Stimulated activated CD8-positive, alpha-beta memory T cell treated with anti-CD3 and anti-CD28 coated beads, Interleukin-4, amount 100 ng/mL, for 48 hours (primary cell): ENCODE results near the gene NUAK1.
"Not testable (repeated sequence)": the region's sequence is repeated elsewhere in the genome, so short reads cannot be mapped to it uniquely, and the experiment has no call there.

ENCODE experiments used
- DNase-seq: peaks from one replicate; pipeline ENCODE4 v3.0.0-alpha.2; 2020

Gene NUAK1

DNA sequence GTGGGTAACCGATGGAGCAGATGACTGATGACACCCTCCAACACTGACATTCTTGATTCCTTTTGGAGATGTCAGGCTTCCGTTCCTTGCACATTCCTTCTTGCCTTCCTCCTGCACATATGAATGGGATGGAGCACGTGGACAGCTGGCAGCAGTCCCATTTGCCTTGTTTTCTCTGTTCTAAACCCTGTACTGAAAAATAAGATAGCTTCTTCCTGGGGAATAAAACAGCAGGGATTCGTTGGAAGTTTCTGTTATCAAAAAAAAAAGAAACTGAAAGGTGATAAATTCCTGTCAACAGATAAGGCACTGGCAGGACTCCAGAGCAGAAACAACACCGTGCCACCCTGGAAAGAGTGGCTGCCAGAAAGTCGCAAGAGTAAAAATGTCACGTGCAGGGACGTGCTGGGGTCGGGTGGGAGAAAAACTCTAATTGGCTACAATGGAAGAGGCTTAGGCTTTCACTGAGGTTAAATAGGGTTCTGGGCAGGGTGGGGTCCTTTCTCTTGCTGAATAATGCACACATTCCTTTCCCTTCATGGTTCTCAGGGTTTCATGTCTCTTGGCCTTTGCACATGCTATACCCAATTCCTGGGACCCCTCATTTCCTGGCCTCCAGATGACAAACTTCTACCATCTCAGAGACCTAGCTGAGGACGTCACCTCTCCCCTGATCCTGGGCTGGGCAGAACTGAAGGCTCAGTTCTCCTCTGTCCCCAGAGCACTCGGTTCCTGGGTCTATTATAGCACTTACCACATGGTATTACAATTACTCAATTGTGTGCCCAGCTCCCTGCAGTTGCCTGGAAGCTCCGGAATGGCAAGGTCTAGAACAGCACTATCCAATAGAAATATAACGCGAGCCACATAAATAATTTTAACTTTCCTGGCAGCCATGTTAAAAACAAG is 7.0 kb upstream of the NUAK1 start:
- DNase-seq = no peak

DNA sequence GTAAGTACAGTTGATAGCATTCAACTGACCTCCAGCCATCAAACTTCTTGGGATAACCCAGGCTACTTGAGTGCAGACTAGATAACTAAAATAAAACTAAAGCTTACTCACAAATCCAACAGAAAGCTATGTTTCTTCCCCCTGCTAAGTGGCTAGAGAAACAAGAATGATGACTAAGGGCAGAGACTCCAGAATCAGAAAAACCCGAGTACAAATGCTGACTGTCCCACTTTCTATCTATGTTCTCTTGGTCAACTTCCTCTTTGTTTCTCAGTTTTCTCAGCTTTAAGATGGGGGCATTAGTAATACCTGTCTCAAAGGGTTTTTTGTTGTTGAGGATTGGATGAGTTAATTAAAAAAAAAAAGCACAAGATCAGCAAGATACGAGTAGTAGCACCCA is 6.1 kb upstream of the NUAK1 start:
- no peak for DNase-seq

DNA sequence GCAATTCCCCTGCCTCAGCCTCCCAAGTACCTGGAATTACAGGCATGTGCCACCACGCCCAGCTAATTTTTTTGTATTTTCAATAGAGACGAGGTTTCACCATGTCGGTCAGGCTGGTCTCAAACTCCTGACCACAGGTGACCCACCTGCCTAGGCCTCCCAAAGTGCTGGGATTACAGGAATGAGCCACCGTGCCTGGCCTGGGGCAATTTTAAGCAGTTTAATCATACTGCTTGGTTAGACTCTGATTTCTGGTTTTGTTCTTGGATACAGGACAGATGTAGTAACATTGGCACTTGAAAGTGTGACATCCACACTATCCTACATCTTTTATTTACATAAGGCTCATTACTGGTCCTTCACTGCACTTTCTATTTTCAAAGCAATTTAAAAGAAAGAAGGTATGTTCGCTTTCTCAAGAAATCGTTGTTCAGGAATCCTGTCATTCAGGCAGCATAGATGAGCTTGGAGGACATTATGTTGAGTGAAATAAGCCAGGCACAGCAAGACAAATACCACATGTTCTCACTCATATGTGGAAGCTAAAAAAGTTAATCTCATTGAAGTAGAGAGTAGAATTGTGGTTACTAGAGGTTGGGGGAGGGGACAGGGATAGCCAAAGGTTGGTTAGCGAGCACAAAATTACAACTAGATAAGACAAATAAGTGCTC is 4.0 kb upstream of the NUAK1 start:
- DNase-seq = no peak

DNA sequence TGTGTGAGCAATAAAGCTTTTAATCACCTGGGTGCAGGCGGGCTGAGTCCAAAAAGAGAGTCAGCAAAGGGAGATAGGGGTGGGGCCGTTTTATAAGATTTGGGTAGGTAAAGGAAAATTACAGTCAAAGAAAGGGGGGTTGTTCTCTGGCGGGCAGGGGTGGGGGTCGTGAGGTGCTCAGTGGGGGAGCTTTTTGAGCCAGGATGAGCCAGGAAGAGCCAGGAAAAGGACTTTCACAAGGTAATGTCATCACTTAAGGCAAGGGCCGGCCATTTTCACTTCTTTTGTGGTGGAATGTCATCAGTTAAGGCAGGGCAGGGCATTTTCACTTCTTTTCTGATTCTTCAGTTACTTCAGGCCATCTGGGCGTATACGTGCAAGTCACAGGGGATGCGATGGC is 3.2 kb upstream of the NUAK1 start:
- DNase-seq = not testable (repeated sequence)

DNA sequence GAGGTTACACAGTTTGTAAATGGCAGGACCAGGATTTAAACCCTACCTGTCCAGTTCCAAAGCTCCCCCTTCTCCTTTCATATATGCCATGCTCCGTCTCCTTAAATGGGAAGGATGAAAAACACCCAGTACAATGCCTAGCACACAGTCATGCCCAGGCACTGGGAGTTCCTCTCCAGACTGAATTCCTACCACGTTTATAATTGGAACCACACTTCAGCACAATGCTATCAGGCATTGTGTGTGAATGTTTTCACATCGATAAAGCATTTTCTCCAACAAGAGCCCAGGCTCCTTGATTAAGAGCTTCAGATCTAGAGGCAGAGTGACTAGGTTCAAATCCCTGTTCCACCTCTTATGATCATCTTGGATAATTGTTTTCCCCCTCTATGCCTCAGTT is 2.7 kb upstream of the NUAK1 start:
- DNase-seq = no peak

DNA sequence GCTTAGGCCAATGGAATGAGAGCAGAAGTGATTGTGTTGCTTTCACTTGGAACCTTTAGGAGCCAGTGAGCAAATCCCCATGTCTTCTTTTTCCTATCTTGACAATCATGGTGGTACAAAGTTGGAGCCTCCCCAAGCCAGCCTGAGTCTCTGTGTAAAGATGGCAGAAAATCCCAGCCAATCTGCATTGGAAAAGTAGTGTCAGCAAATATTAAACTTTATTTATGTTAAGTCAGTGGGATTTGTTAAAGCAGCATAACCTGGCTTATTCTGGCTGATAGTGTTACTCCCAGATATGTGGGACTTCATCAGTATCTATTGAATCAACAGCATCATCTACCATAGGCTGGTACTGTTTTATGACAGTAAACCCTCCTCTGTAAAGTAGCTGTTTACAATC is 2.2 kb upstream of the NUAK1 start:
- no peak for DNase-seq

DNA sequence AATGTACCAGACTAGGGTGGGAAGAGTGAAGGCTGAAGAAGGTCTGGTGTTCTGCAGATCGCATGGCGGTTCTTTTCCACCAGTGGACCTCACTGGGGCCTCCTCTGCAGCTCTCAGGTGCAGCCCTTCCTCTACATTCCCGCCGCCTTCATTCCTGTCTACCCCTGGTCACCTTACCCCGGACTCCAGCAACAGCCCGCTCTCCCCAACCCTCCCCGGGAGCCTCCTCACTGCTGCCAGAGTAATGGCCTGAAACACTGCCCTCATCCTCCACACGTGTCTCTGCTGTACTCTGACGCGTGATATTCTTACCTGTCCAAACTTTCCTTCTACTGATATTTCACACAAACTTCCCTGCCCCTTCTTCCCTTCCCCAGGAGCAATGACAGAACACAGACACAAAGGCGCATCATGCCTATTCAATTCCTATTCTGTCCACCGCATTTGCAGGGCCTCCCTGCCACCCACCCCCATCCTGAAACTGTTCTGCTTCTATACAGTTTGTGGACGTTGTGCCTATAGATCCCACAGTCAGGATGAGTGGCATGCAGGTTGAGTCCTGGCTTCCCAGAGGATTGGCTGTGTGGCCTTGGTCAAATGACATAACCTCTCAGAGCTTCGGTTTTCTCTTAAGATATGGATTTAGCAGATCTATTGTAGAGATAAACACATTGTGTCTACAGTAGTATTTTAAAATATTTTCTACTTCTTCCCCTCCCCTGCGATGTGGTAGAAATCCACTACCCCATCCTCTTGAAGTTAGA is 1.7 kb upstream of the NUAK1 start:
- DNase-seq = no peak

DNA sequence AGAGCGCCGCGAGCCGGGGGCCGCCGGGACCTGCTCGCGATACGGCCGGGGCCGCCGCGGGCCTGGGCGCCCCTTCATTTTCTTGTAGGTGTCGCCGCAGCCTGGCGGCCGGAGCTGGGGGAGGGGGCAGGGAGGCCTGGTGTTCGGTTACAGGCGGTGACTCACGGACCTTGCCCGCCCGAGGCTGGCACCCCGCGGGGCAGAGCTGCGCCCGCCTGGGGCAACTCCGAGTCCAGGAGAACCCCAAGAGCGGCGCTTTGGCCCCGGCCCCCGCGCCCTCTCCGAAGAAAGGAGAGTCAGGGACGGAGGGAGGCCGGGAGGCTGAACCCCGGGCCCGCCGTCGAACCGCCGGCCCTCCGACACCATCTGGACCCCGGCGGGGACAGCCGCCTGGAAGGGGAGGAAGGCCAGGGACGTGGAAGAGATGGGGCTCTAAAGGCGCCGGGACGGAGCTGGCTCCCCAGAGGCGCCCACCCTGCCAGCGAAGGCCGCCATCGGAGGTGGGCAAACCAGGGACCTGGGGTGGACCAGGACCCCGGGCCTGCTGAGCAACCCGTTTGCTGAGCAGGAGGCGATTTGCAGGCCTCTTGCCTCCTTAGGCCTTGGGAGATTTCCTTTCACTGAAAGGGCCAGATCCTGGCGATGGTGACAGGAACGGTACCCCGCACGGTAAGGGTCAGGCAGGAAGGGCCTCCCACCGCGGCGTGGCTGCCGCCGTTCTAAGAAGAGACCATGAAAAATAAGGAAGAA is 843 bp upstream of the NUAK1 start:
- DNase-seq = peak; percentile 48

DNA sequence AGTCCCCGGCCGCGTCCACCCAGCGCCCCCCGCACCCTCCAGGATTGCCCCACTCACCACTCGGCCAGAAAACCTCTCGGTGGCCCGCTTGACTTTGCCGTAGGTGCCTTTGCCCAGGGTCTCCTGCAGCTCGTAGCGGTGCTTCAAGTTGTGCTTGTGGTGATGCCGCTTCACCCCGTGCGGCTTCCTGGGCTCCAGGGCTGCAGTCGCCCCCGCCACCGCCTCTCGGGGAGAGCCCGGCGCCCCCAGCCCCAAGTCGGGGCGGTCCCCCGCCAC is 459 bp downstream of the NUAK1 start:
- DNase-seq = no peak

DNA sequence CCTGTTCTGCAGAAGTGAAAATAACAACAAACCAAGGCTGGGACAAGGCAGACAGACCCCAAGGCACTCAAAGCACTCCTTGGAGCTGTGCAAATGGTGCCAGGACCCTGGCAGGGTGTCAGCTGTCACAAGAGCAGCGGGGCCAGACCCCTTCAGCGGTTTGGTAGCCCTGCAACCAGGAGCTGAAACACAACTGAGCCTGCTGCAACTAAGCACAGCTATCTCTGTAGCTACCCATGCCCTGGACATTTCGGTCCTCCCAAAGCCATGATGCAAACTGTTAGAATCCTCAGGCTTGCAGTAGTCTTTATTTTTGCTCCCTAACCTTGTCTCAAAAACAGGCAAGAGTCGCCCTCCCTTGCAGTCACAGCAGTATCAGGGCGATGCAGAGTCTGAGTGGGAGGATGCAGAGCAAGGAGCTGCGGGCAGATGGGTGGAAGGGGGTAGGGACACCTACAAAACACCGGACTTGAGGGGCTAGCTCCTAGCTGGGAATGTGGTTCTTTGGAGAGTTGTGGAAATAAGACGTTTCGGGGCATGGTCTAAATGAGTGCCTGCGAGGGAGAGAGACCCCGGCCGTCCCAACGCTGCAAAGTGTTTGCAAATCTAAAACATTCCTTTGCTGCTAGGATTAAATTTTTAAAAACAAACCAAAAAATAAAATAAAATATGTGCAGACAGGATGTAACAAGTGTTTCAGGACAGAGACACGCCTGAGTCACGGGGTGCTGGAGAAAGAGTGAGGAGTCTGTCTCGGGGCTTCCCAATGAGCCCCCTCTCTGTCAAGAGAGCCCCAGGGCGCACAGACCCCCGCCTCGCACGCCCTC is 1.0 kb downstream of the NUAK1 start:
- no peak for DNase-seq

DNA sequence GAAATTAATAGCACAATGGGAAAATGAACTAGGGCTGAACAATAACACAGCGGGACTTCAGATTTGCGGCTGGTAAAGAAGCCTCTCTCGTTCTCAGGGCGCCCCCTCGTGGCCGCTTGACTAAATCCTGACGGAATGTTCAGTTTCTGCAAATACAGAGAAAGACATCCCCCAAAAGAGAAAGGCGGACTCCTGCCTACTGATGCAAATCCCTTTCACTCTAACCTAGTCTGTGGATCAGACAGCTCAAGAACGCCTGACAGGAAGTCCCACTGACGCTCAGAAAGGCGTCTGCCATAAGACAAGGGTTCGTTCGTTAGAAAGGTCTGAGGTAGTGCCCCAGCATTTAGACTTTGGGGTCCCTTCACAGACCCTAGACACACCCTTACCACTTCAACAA is 2.5 kb downstream of the NUAK1 start:
- peak; percentile 92 for DNase-seq

DNA sequence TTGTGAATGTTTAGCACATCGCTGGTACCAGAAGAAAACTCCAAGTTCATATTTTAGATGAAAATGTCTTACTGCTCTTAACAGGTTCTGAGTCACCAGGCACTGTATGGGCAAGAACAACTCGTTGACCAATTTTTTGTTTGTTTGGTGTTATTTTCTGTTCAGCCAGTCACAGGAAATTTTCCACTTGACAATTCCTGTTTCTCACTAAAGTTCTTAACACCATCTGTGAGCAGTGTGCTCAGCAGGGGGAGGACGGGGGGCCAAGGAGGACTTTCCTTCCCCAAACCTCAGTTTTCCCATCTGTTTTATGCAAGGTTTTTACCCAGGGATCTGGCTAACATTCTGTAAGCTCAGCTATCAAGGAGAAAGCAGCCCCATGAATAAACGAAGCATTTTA is 3.0 kb downstream of the NUAK1 start:
- DNase-seq = no peak

DNA sequence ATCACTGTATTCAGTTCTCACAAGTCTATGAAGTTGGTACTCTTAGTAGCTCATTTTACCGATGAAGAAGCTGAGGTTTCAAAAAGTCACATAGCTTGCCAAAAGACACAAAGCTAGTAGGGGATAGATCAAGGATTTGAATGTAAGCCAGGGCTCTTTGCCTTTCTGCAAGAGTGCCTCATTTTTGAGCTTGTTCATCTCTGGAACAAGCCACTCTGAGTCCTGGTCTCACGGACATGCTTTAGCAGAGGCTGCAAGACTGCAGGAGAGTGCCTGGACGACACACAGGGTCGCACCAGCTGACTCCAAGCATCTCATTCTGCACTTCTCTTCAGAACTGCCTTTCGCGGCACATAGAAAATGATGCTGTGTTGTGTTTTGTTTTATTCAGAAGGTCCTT is 3.7 kb downstream of the NUAK1 start:
- DNase-seq = no peak

DNA sequence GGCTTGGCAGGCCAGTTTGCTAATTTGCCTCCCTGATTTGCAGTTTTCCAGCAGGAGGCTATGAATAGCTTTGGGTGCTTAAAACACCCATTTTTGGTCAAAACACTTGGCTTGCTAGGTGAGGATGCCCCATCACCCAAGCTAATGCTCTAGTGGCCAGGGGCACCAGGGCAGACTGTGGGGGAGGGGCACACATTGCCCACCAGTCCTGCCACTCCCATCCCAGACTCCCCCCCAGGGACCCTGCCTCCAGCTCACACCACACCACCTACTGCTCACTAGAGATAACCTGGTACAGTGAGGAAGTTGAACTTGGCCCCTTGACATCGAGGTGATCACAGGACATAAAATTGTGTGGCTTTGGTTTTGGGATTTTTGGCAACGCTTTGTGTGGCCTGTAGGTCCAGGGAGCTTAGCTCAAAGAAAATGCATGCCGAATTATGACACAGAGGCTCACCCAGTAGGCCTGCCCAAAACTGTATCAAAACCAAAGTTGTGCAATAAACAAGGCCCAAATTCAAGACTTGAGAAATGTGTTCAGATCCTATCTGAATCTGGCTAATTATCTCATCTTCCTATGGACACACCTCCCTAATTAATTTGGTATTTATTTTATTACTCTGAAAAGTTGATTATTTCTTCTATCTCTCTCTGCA is 4.3 kb downstream of the NUAK1 start:
- DNase-seq = no peak

DNA sequence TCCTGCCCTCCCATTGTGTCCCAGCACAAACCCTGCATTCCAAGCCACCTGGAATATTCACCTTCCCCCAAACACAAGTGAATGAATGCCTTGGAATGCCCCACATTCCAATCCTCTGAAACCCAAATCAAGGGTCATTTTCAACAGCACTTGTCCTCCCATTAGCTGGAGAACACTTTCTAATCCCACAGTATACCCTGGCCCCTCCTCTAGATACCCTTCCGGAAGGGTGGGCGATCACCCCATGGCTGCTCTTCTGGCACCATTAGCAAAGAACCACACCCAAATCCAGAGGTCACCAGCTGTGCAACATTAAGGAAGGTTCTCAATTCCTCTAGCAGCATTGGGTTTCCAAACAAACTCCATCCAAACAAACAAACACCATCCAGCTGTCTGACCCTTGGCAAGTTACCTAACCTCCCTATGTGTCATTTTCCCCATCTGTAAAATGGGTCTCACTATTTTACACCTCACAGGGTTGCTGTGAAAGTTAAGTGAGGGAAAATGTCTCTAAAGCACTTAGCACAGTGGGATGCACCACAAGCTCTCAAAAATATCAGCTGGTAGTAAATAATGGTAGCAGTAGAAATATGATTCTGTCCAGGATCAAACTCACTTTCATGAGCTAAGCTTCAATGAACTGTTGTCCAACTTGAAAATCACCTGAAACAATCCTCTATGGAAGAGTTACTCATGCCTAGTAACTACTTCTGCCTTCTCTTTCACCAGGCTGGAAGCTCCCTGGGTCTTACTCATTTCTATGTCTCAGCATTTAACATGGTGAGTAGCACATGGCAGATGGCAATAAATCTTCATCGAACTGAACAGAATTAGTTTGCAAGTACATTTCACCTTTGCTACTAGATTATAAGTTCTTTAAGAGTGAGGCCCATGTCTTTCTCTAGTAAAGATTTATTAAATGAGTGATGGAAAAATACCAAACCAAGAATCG is 5.3 kb downstream of the NUAK1 start:
- DNase-seq = no peak

DNA sequence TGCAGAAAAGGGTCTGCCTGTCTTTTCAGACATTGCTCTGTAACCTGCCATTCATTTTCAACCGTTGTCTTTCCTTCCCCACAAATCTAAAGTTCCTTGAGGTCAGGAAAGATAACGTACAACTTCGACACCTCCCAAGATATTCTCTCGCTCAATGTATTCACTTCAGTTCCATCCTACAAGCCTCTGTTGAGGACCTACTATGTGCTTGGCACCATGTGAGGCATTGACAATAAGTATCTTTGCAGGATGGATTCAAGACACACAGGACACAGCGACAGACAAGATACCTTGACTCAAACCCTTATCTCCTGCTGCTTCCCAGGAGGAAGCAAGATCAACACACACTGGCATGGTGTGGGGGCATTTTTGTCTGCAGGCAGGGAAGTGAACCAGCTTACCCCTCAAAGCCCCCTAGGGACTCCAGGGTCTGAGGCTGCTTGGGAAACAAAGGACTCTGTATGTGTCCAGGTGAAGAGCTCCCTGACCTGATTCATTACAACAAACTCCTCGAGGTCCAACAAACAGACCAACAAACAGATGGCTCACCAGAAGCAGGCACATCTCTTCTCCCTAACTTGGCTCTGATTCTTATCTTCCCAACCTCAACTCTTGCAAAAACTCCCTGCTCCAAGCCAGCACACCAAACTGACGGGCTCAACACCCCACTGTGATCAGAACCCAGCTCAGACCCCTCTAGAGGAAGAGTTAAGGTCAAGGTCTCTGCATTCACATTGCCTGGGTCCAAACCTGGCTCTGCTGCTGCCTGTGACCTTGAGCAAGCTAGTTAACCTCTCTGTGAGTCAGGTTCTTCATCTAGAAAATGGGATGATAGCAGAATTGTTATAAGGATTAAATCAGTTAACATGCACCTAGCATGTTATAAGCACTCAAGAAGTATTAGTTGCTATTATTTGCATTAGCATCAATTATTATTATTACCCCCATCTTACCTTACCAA is 6.3 kb downstream of the NUAK1 start:
- no peak for DNase-seq

DNA sequence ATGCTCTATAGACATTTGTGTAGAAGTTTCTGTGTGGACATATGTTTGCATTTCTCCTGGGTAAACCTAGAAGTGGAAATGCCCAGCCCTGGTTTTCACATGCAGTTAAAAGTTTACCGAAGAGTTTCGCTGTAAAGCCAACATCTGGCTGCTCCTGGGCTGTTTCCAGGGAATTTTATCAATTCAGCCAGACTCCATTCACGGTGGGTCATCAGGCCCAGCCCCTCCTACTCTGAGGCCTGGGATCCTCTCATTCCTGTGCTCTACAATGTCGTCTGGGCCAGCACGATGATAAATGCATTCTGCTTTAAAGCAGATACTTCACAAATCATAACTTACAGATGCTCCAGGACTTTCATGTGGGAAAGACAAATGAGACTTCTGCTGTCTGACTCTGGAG is 7.1 kb downstream of the NUAK1 start:
- no peak for DNase-seq

DNA sequence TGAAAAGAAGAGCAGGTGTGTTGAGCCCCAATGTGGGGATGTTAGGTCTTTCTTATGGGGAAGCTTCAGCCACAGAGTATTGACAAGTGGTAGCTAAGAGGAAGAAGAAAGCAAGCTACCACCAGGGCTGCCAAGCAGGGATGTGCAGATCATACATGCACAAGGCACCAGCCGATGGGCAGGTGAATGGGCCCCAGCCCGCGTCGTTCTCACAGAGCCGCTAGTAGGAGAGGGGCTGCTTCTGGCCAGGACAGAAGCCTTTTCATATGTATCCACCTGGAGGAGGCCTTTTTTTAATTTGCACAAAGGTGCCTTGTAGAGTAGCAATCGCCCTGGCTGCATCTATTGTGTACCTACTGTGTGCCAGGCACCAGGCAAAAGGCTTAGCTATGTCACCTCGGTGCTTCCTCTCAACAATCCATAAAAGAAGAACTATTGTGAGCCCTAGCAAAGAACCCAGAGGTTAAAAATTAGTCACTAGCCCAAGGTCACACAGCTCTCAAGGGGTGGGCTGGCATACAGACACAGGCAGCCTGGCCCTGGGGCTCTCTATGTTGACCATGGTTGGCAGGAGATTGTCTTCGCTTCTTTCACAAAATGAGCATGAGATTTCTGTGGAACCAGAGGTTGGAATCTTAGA is 8.2 kb downstream of the NUAK1 start:
- no peak for DNase-seq
